H9 (cell line): ENCODE results near the gene BCAS2. TPM values are rescaled to one million over a fixed set of nuclear protein-coding genes. Genes with fewer than 3 reads are reported as not detected.

Source experiments
- DNase-seq: peaks from one replicate; pipeline ENCODE4 v3.0.0-alpha.2; 2017
- H2AFZ ChIP-seq: one replicate; pipeline ENCODE4 v1.6.1; 2013; ENCODE audit warnings: mild to moderate bottlenecking, low read length, control low read depth, moderate library complexity
- H2AK5ac ChIP-seq: 2 replicates; pipeline ENCODE4 v1.6.1; 2013; ENCODE audit warnings: low read length, control low read depth, mixed read lengths; ENCODE audit not compliant: insufficient read length
- H2BK120ac ChIP-seq: one replicate; pipeline ENCODE4 v1.6.1; 2013; ENCODE audit warnings: low read depth, mild to moderate bottlenecking, low read length, control low read depth, inconsistent platforms; ENCODE audit not compliant: poor library complexity, severe bottlenecking
- H2BK12ac ChIP-seq: 2 replicates; pipeline ENCODE4 v1.6.1; 2013; ENCODE audit warnings: low read length, control low read depth, mixed read lengths, low read depth; ENCODE audit not compliant: insufficient read length
- H2BK15ac ChIP-seq: 2 replicates; pipeline ENCODE4 v1.6.1; 2013; ENCODE audit warnings: low read depth, low read length, control low read depth
- H2BK20ac ChIP-seq: one replicate; pipeline ENCODE4 v1.6.1; 2013; ENCODE audit warnings: low read depth, mild to moderate bottlenecking, low read length, control low read depth, inconsistent platforms; ENCODE audit not compliant: poor library complexity, severe bottlenecking
- H2BK5ac ChIP-seq: 2 replicates; pipeline ENCODE4 v1.6.1; 2013; ENCODE audit warnings: low read length, control low read depth, mixed read lengths; ENCODE audit not compliant: insufficient read length
- H3K14ac ChIP-seq: 2 replicates; pipeline ENCODE4 v1.6.1; 2013; ENCODE audit warnings: low read length, control low read depth; ENCODE audit not compliant: insufficient read depth
- H3K18ac ChIP-seq: 2 replicates; pipeline ENCODE4 v1.6.1; 2013; ENCODE audit warnings: low read depth, mild to moderate bottlenecking, mixed read lengths, low read length, control low read depth; ENCODE audit not compliant: insufficient read length
- H3K23ac ChIP-seq: 2 replicates; pipeline ENCODE4 v1.6.1; 2013; ENCODE audit warnings: low read length, control low read depth, mixed read lengths, low read depth; ENCODE audit not compliant: insufficient read length
- H3K23me2 ChIP-seq: 2 replicates; pipeline ENCODE4 v1.6.1; 2013; ENCODE audit warnings: low read depth, mild to moderate bottlenecking, mixed read lengths, low read length, control low read depth; ENCODE audit not compliant: insufficient read length, poor library complexity, severe bottlenecking
- H3K27ac ChIP-seq: 2 replicates; pipeline ENCODE4 v1.5.1; 2013; ENCODE audit warnings: low read length, control low read depth, mixed read lengths, low read depth; ENCODE audit not compliant: insufficient read length
- H3K27me3 ChIP-seq: 2 replicates; pipeline ENCODE4 v1.6.1; 2013; ENCODE audit warnings: low read length, control low read depth, inconsistent platforms; ENCODE audit not compliant: insufficient read depth
- H3K4ac ChIP-seq: 2 replicates; pipeline ENCODE4 v1.6.1; 2013; ENCODE audit warnings: low read depth, mild to moderate bottlenecking, control low read depth, inconsistent platforms, low read length, moderate library complexity
- H3K4me1 ChIP-seq: 2 replicates; pipeline ENCODE4 v1.6.1; 2013; ENCODE audit warnings: low read length, control low read depth, inconsistent platforms; ENCODE audit not compliant: insufficient read depth
- H3K4me2 ChIP-seq: 2 replicates; pipeline ENCODE4 v1.6.1; 2013; ENCODE audit warnings: low read length, control low read depth, mixed read lengths; ENCODE audit not compliant: insufficient read length, insufficient read depth
- H3K56ac ChIP-seq: 2 replicates; pipeline ENCODE4 v1.6.1; 2013; ENCODE audit warnings: low read depth, mild to moderate bottlenecking, mixed read lengths, low read length, control low read depth; ENCODE audit not compliant: insufficient read length
- H3K79me1 ChIP-seq: 2 replicates; pipeline ENCODE4 v1.6.1; 2013; ENCODE audit warnings: low read depth, mild to moderate bottlenecking, moderate library complexity, low read length, control low read depth, inconsistent platforms; ENCODE audit not compliant: insufficient read depth, poor library complexity, severe bottlenecking
- H3K79me2 ChIP-seq: 2 replicates; pipeline ENCODE4 v1.6.1; 2013; ENCODE audit warnings: low read length, control low read depth, inconsistent platforms; ENCODE audit not compliant: insufficient read depth
- H3K9ac ChIP-seq: 2 replicates; pipeline ENCODE4 v1.6.1; 2013; ENCODE audit warnings: low read length, control low read depth, mixed read lengths; ENCODE audit not compliant: insufficient read length; ENCODE audit errors: extremely low read depth
- H3K9me3 ChIP-seq: one replicate; pipeline ENCODE4 v1.6.1; 2013; ENCODE audit warnings: low read depth, low read length, inconsistent platforms; ENCODE audit not compliant: control insufficient read depth
- H3T11ph ChIP-seq: one replicate; pipeline ENCODE4 v1.6.1; 2013; ENCODE audit warnings: mild to moderate bottlenecking, low read length, control low read depth, inconsistent platforms
- H4K20me1 ChIP-seq: one replicate; pipeline ENCODE4 v1.6.1; 2013; ENCODE audit not compliant: control insufficient read depth, insufficient read length, insufficient read depth
- H4K5ac ChIP-seq: 2 replicates; pipeline ENCODE4 v1.6.1; 2013; ENCODE audit warnings: low read depth, mild to moderate bottlenecking, mixed read lengths, low read length, control low read depth; ENCODE audit not compliant: insufficient read length
- H4K8ac ChIP-seq: replicated peaks from 2 replicates; pipeline ENCODE4 v1.6.1; 2013; ENCODE audit warnings: low read length, control low read depth, mixed read lengths, low read depth; ENCODE audit not compliant: insufficient read length
- H4K91ac ChIP-seq: 2 replicates; pipeline ENCODE4 v1.6.1; 2013; ENCODE audit warnings: low read depth, mild to moderate bottlenecking, moderate library complexity, mixed read lengths, low read length, control low read depth; ENCODE audit not compliant: insufficient read length
- H3K27ac Mint-ChIP-seq, 3 experiments: 2 replicates in 2 of 3; 3 replicates in 1 of 3; pipeline ENCODE4 v1.8.0; 2020 to 2021; ENCODE audit warnings: mixed read lengths in 3 of 3, mild to moderate bottlenecking in 1 of 3, moderate library complexity in 1 of 3
- H3K27me3 Mint-ChIP-seq: 2 replicates; pipeline ENCODE4 v1.8.0; 2021; ENCODE audit warnings: low read depth, mild to moderate bottlenecking, moderate library complexity, mixed read lengths
- H3K36me3 Mint-ChIP-seq, 3 experiments: 2 replicates in 2 of 3; 3 replicates in 1 of 3; pipeline ENCODE4 v1.8.0; 2020 to 2021; ENCODE audit warnings: low read depth in 3 of 3, mixed read lengths in 3 of 3; ENCODE audit not compliant: insufficient read depth in 1 of 3
- H3K4me1 Mint-ChIP-seq, 2 experiments: 2 replicates each; pipeline ENCODE4 v1.8.0; 2020; ENCODE audit warnings: mixed read lengths in 2 of 2
- H3K4me3 Mint-ChIP-seq, 2 experiments: 2 replicates in 1 of 2; 3 replicates in 1 of 2; pipeline ENCODE4 v1.8.0; 2020 to 2021; ENCODE audit warnings: mild to moderate bottlenecking in 2 of 2, mixed read lengths in 2 of 2, moderate library complexity in 1 of 2
- H3K9me3 Mint-ChIP-seq, 2 experiments: 2 replicates in 1 of 2; 3 replicates in 1 of 2; pipeline ENCODE4 v1.8.0; 2020; ENCODE audit warnings: mild to moderate bottlenecking in 2 of 2, mixed read lengths in 2 of 2, moderate library complexity in 1 of 2
- WGBS: extraction: QIAGEN DNeasy Blood & Tissue Kit; methylation state at CpG from one replicate; pipeline ENCODE4 v1.1.7; 2013; ENCODE audit warnings: missing lambda C conversion rate, low lambda C conversion rate, mixed read lengths; ENCODE audit not compliant: insufficient read length; ENCODE audit errors: extremely low coverage; 5-methylcytosine and 5-hydroxymethylcytosine counted together
- long read RNA-seq: library from polyadenylated mRNA; unstranded; transcript quantifications from one replicate; pipeline ENCODE4 v2.0.0, GENCODE V29; 2020
- total RNA-seq: library from RNA; stranded (reverse); gene quantifications from 2 replicates; pipeline ENCODE4 v1.2.1, GENCODE V29; 2021
- TF ChIP-seq, protein P1 (sequence below): fragments of 200-600 bp; sonication (generic); conservative IDR thresholded peaks from 3 replicates; pipeline ENCODE4 v1.8.0; 2021; ENCODE audit warnings: antibody characterized with exemption, mild to moderate bottlenecking

Gene BCAS2
- 72.1 and 75.3 TPM in 2 replicates for total RNA-seq
- long read RNA-seq, transcript BCAS2-201 (7 exons, 1,299 nt) = major isoform, 375 of 392 reads
- long read RNA-seq, partial matches to known transcripts = 4 of 392 reads
- long read RNA-seq, other reads (novel, unspliced or antisense) = 10 of 392 reads

DNA sequence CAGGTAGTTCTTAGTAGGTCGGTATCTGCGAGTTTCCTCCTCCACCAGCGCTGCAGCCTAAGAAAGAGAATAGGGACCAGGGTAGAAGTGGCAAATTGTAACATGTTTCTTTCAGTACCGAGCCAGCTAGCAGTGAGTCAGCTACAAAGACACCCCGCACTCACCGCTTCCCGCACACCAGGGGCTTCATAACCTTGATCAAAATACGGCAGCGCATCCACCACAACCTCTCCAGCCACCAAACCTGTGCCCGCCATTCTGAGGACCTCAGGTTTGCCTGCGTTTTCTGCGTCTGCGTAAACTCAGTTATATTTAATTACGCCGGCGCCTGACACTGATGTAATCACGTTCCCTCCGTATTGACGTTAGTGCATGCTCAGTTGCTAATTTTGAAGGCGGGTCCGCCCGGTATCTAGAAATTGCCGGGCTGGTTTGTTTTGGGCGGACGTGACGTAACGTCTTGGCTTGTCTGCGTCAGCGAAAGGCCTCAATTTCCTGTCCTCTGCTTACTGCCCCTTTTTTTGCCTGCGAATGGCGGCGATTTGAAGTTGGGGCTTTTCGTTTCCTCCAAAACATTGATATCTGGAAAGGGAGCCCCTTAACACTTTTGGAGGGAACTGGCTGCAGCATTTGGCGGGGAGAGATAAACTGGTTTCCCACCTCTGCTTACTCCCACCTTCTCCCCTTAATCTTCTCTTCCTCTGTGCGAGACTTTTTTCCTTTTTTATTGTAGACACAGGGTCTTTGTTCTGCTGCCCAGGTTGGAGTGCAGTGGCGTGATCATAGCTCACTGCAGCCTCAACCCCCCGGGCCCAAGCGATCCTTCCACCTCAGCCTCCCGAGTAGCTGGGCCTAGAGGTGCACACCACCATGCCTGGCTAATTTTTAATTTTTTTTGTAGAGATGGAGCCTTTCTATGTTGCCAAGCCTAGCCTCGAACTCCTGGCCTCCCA, at the start of gene BCAS2:
BCAS2 (minus strand) TSS at position 281 of the 953 bp plus-strand sequence; CDS start at position 257, 24 bp downstream.
- H4K91ac ChIP-seq = peak within 1 kb of the TSS; percentile 59
- DNase-seq = peak; percentile 96
- H2BK5ac ChIP-seq = peak within 1 kb of the TSS; percentile 58
- peaks cover 9% of the 10 kb centered on the region for H3K23me2 ChIP-seq
- H3K14ac ChIP-seq = peak within 1 kb of the TSS; percentile 92
- H3K4me2 ChIP-seq = peak within 1 kb of the TSS; percentile 91
- H3K9me3 ChIP-seq = no peaks in the 10 kb centered on the region
- H2BK20ac ChIP-seq = no peak within 1 kb of the TSS
- H4K20me1 ChIP-seq = no peaks in the 10 kb centered on the region
- Mint-ChIP-seq H3K9me3 (no peaks in the 10 kb centered on the region), H3K4me1 (peaks cover 2 to 9% of the 10 kb centered on the region in 2 experiments; a peak in 3 of 4 replicates), H3K4me3 (peak within 1 kb of the TSS; percentile 94 to 99), H3K27ac (peak within 1 kb of the TSS; percentile 97 to 99 (median 99)), H3K27me3 (peaks cover 4% of the 10 kb centered on the region), H3K36me3 (peaks cover 14 to 32% (median 30%) of the 10 kb centered on the region in 3 experiments; a peak in 6 of 7 replicates)
- peaks cover 3% of the 10 kb centered on the region for H3K79me1 ChIP-seq
- H3K56ac ChIP-seq = no peak within 1 kb of the TSS
- TF ChIP-seq, protein P1, sequence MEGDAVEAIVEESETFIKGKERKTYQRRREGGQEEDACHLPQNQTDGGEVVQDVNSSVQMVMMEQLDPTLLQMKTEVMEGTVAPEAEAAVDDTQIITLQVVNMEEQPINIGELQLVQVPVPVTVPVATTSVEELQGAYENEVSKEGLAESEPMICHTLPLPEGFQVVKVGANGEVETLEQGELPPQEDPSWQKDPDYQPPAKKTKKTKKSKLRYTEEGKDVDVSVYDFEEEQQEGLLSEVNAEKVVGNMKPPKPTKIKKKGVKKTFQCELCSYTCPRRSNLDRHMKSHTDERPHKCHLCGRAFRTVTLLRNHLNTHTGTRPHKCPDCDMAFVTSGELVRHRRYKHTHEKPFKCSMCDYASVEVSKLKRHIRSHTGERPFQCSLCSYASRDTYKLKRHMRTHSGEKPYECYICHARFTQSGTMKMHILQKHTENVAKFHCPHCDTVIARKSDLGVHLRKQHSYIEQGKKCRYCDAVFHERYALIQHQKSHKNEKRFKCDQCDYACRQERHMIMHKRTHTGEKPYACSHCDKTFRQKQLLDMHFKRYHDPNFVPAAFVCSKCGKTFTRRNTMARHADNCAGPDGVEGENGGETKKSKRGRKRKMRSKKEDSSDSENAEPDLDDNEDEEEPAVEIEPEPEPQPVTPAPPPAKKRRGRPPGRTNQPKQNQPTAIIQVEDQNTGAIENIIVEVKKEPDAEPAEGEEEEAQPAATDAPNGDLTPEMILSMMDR = no peak
- no peaks in the 10 kb centered on the region for H3K4me1 ChIP-seq
- H3K9ac ChIP-seq = peak within 1 kb of the TSS; percentile 96
- no peak within 1 kb of the TSS for H2AK5ac ChIP-seq
- no peaks in the 10 kb centered on the region for H3K27me3 ChIP-seq
- WGBS = no CpG with 5 or more reads among the region's 40 CpGs
- peak within 1 kb of the TSS; percentile 24 for H2BK120ac ChIP-seq
- H2BK15ac ChIP-seq = 0 out of 2 replicates have a peak within 1 kb of the TSS, but pooled peaks have one; percentile 29
- peaks cover 4% of the 10 kb centered on the region; the same call in 1 of the 2 replicates for H3K79me2 ChIP-seq
- H2BK12ac ChIP-seq = no peak within 1 kb of the TSS
- peak within 1 kb of the TSS; percentile 96 for H4K5ac ChIP-seq
- H3K23ac ChIP-seq = no peak within 1 kb of the TSS
- H3K27ac ChIP-seq = no peak within 1 kb of the TSS
- H3K4ac ChIP-seq = peak within 1 kb of the TSS; percentile 32; the same call in 1 of the 2 replicates
- H4K8ac ChIP-seq = peak within 1 kb of the TSS; percentile 58
- peak within 1 kb of the TSS; percentile 89 for H3T11ph ChIP-seq
- H2AFZ ChIP-seq = no peak within 1 kb of the TSS
- H3K18ac ChIP-seq = peak within 1 kb of the TSS; percentile 95
